GM20000 (cell line): Measurements from ENCODE around the gene FAM177A1.

ENCODE experiments used
- DNase-seq: peaks from one replicate; pipeline ENCODE4 v3.0.0; 2012; ENCODE audit warnings: low spot score
- CTCF ChIP-seq: IDR thresholded peaks from 2 replicates; pipeline ENCODE4 v1.5.1; 2012; ENCODE audit warnings: mild to moderate bottlenecking, control low read depth; ENCODE audit errors: extremely low read depth, missing control alignments

The FAM177A1 gene

GRCh38 chr14:35068238-35069012 is 22.4 kb downstream of the FAM177A1 start:
- DNase-seq = no peak
- no peak for TF ChIP-seq CTCF

GRCh38 chr14:35072226-35072625 is 26.2 kb downstream of the FAM177A1 start:
- no peak for TF ChIP-seq CTCF
- DNase-seq = no peak

GRCh38 chr14:35073486-35073885 is 27.4 kb downstream of the FAM177A1 start:
- no peak for TF ChIP-seq CTCF
- DNase-seq = no peak

DNA sequence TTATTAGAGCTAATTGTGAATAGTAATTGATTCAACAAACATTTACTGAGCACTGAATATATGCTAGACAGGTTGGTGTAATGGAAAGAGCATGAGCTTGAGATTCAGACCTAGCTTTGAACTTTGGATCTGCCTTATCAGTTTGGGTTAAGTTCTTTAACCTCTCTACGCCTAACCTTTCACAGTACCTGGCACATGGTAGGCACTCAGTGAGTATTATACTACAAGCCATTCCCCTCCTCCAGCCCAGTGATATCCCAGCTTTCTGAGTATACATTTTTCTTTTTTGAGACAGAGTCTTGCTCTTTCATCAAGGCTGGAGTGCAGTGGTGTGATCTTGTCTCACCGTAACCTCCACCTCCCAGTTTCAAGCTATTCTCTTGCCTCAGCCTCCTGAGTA is 32.0 kb downstream of the FAM177A1 start:
- TF ChIP-seq CTCF = no peak
- no peak for DNase-seq

DNA sequence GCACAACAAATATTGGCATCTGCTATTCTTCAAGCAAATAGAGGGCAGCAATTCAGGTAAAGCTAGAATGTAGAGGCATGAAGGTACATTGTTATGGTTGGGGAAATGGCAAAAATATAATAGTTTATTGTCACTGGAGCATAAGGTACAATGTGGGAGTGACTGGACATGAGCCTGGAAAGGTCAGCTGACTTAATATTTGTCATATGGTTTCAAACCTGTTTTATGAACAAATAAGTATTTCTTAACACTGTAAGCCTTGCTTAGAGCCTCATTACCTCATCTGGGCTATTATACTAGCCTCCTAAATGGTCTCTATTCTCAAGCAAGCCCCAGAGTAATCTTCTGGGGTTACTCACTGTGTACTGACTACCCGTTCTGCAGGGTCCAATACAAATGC is 33.7 kb downstream of the FAM177A1 start:
- DNase-seq = no peak
- TF ChIP-seq CTCF = no peak

- no peak for TF ChIP-seq CTCF
Measured at GRCh38 chr14:35083530-35084150, 37.6 kb downstream of the FAM177A1 start.

GRCh38 chr14:35085441-35085840 is 39.4 kb downstream of the FAM177A1 start:
- TF ChIP-seq CTCF = no peak
- no peak for DNase-seq

More at GRCh38 chr14:35083530-35084150, 37.6 kb downstream of the FAM177A1 start:
- no peak for DNase-seq
